Stimulated activated CD4-positive, alpha-beta T cell treated with anti-CD3 and anti-CD28 coated beads, Interleukin-12 subunit alpha, Interleukin-12 subunit beta, amount 100 ng/mL, for 4 hours (primary cell): Measurements from ENCODE around the gene GPR137B.
"Not testable (repeated sequence)": the region's sequence is repeated elsewhere in the genome, so short reads cannot be mapped to it uniquely, and the experiment has no call there.

ENCODE experiments used
- DNase-seq: peaks from one replicate; pipeline ENCODE4 v3.0.0-alpha.2; 2020

Gene GPR137B

DNA sequence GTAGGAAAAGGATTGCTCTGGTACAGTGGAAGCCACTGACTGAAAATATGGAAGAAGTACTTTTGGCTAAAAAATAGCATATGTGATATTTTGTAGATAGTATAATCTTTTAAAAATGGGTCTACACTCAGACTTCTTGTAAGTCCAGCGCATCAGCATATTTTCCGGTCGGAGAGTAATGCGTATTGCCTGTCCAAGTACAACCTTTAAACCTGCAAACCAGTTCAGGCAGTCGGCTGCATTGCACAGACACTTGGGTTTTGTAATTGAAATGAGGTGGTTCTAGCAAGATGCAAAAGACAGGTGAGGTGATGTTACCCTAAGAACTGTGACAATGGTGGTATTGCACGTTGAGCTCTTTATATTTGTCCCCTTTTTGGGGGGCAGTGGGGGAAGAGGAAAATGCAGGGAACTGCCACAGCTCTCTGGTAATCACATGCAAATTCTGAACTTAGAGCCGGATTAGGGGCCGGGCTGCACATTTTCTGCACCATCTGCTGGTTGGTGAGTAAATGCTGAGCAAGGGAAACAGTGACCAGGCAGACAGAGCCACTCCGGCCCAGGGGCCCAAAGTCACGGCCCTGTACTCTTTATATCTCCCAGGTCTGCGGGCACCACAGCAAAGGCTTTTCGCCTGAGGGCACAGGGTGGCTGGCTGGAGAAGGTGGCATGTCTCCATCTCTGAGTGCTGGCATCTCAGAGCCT, 2.3 kb downstream of the GPR137B start:
- DNase-seq = no peak

DNA sequence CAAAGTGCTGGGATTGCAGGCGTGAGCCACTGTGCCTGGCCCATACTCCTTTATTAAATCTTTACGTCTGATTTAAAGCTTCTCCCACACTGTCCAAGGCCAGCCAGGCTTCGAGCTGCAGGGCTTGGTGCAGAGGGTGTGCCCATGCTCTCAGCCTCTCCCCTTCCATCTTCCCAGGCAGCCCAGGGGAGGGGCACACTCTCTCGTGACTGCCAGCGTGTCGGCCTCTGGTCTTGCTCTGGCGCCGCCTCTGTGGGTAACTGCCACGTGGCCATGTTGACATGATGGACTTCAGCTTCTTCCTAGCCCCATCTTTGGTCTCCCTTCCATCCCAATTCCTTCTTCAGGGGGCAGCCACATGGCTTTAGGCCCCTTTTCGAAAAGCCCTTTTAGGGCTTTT, 4.7 kb downstream of the GPR137B start:
- DNase-seq = no peak

DNA sequence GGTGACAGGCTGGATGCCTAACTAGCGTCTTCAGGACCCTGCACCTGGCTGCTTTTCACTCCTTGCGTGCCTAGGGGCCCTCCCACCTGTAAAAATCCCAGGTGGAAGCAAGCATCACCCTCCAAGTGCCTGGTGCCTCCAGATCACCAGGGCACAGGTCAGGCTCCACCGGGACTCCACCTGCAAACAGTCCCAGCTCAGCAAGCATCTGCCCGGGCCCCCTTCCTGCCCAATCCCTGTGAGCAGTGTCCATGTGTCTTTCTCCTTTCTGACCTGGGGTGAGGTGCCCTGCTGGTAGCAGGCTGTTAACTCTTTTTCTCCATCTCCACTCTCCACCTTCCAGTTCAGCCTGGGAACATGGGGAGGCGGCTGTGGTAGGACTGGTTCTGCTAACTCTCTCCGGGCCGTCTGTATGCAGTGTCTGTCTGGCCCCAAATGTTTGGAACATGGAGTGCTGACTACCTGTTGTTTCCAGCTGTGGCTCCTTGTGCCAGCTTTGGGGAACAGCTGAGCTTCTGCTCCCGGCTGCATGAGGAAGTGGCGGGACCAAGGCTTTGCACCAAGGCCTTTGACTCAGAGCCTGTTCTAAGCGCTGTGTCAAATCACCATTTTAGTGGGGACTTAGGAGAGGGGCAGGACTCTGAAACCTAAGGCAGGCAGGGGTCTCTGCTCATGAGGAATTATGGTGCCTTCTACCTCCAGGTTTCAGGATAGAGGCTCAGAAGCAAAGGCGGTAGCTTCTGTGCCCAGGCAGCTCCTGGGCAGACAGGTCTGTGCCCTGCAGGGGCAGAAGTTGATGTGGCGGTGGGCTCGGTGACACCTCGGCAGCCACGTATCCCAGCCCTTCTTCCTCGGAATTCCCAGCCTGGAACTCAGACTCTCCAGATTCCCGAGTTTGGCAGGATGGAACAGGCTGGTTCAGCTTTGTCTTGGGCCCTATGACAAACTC, 5.5 kb downstream of the GPR137B start:
- no peak for DNase-seq

DNA sequence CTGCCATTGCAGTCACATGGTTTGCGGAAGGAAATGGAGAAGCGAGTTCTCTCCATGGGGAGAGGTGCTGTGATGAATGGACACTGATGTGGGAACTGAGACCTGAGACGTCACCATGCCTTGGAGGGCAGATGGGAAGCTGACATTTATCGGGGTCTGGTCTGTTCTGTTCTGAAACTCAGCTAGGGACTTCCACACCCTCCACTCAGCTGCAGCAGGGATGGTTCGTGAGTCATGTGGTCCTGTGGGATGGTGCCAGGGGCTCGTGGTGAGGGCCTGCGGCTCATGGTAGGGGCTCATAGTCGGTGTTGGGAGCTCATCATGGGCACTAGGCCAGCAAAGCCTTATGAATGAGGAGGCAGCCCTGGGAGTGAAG, 6.1 kb downstream of the GPR137B start:
- no peak for DNase-seq

DNA sequence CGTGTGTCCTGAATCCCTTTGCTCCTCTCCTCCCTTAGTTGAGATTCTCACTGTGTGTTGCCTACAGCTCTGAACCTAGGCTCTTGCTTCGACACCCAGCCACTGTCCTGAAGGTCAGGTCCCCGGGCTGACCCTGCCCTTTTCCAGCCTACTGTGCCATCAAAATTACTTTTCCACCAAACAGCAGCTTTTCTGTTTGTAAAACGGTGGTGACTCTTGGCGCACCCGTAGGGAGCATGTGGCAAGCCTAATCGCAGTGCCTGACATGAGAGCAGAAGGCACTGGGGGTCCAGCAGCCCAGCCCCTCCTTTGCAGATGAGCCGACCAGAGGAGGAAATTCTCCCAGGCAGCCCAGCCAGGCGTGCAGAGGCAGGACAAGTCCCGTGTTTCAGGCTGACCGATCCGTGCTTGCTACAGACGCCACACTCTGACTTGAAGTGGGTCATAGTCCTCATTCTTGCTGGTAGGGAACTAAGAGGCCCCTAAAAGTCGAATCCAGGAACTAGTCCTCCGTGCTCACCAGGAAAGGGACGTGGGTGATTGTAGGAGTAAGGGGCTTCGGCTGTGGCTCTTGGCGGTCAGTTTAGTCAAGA, 6.8 kb downstream of the GPR137B start:
- DNase-seq = no peak

DNA sequence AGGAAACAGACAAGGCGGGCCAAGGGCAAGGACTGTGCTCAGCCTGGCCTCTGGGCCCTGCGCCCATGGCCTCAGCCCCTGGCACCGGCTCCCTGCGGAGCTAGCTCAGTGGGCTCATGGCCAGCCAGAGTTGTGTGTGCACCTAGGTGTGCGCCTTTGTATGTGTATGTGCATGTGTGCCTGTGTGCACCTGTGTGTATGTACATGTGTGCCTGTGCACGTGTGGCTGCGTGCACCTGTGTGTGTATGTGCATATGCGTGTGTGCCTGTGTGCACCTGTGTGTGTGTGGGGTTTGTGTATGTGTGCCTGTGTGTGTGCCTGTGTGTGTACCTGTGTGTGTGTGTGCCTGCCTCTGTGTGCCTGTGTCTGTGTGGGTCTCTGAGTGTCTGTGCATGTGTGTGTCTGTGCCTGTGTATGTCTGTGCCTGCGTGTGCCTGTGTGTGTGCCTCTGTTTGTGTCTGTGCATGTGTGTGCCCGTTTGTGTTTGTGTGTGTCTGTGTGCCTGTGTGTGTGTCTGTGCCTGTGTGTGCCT, 7.4 kb downstream of the GPR137B start:
- no peak for DNase-seq

DNA sequence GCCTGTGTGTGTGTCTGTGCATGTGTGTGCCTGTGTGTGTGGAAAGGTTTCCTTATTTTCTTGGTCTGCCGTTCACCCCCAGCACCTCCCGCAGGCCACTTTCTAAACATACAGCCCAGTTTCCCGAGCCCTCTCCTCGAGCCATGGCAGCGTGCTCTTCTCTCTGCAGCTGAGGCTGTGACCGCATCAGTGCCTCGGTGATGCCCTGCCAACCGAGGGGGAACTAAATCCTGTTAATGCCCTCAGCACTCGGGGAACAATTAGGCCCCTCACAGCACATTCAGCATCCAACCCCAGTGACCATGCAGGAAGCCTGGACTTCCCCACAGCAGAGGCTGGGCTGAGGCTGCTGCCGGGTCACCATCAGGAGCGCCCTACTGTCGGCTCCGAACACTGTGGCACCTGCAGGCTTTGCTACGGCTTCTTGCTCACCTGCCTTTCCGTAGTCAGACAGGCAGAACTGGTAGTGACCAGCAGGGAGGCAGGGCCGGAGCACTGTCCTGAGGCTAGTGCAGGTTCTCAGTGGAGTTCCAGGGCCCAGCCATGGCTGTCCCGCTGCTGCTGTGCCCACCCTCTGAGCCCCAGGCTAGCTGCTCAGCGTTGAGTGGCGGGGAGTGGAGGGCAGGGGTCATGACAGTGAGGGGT, 8.1 kb downstream of the GPR137B start:
- DNase-seq = no peak

DNA sequence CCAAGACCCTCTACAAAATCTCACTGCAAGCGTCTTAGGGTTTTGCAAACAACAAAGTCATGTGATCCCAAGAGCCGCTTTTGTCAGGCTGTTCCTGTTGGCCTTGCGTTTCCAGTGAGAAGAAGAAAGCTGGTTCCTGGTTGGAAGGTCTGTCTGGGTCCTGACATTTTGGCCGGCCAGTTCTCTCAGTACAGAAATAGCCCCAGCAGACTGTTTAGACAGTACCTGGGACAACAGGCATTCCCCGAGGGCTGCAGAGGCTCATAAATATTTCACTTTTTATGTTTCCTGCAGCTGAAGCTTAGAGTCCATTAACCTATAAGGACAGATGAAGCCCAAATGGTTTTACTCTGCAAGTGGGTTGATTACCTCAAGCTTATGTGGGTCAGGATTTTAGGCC, 8.6 kb downstream of the GPR137B start:
- DNase-seq = no peak

DNA sequence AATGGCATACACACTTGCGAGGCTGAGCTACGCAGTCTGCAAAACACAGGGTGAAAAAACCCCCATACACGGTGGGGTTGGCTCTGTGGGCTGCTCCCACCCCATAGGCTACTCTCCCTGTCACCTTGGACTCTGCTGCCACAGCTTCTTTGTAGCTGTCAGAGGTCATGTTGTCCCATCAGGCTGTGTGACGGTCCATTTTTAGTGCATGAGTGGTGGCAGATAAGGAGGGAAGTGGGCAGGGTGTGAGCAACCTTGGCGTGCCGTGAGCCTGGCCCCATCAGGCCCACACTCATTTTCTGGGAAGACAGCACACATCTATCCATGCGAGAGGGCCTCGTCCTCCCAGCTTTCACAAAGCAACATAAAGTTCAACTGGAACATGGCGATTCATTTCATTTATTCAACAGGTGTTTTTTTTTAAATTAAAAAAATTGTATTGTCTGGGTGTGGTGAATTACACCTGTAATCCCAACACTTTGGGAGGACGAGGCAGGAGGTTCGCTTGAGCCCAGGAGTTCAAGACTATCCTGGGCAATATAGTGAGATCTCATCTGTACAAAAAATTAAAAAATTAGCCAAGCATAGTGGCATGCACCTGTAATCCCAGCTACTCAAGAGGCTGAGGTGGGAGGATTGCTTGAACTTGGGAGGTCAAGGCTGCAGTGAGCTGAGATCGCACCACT, 9.5 kb downstream of the GPR137B start:
- no peak for DNase-seq

DNA sequence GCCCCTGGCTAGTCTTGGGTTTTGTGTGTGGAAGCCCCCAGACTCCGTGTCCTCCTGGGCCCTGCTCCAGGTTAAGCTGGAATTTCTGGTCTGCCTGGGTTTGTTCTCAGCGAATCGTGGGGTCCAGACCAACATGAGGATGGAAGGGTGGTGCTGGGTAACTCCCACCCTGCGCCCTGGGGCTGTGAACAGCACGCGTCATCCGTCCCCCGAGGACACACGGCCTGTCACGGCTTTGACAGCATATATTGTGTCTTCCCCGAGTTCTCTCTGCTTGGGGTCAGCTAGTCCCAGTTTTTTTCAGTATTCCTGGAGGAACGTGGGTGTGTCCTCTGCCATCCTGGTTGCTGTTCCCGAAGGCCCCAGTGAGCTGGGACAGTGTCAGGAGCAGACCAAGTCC, 11.8 kb downstream of the GPR137B start:
- no peak for DNase-seq

DNA sequence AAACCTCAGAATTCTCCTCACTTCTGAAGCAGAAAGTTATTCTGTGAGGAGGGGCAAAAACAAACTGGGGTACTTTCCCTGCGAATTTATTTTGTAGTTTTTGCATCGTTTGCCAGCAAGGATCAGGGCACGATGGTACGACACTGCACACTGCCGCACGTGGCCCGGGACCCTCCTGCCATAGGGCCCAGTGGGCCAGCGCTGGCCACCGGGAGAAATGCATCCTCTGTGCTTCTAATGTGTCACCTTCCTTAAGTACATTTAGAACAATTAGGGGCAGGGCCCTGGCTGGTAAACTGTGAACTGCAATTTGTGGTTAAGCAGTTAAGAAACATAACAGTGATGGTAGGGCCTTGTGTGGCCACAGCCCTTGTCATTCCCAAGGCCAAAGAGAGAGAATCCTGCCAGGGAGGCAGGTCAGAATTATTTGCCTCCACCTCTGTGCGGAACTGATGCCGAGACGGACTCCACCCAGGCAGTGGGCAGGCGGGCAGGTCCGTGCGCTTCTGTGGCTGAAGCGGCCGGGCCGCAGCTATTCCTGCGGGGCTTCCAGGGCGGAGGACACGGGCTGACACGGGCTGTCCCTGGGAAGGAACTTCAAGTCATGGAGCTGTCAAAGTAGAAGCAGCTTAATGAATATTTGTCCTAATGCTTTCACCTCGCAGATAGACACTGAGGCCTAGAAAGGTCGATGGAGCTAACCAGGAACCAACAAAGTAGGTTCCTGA, 12.5 kb downstream of the GPR137B start:
- no peak for DNase-seq

DNA sequence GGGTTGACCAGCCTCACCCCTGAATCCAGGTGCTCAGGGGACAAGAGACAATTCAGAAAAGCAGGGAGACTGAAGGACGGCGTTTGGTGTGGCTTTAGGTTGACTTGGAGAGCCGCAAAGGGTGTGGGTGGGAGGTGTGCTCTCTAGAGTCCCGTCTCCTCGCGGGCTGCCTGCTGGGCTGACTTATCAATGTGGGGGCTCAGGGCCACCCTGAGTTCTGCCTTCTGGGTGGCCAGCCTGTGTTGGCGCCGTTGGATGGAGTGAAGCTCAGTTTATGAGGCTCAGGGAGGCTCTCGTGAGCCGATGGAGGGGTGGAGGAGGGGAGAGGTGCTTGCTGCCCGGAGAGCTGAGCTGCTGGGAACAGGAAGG, 13.0 kb downstream of the GPR137B start:
- no peak for DNase-seq

DNA sequence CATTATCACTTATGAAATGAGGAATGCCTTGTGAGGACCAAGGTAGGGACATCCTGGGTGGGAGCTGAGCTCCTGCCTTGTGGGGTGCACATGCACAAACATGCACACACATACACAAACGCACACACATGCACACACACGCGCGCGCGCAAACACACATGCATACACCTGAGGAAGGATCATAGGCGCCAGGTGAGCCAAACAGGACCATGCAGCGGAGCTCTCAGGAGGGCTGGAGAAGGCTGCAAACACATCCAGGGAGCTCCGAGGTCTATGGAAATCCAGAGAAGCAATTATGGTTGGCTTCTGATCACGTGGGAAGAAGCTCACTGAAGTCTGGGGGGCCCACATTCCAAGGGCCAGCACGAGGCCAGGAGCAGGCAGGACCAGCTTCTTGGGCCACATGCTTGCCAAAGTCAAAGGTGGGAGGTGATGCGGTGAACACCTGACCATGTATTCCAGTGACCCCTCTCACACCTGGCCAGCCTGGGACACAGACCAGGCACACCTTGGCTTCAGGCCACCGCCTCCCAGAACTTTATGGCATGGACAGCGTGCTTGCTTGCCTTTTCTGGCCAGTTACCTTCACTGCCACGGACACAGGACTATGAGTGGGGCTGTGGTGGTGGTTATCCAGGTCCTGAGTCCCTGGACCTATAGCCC, 13.6 kb downstream of the GPR137B start:
- DNase-seq = no peak

DNA sequence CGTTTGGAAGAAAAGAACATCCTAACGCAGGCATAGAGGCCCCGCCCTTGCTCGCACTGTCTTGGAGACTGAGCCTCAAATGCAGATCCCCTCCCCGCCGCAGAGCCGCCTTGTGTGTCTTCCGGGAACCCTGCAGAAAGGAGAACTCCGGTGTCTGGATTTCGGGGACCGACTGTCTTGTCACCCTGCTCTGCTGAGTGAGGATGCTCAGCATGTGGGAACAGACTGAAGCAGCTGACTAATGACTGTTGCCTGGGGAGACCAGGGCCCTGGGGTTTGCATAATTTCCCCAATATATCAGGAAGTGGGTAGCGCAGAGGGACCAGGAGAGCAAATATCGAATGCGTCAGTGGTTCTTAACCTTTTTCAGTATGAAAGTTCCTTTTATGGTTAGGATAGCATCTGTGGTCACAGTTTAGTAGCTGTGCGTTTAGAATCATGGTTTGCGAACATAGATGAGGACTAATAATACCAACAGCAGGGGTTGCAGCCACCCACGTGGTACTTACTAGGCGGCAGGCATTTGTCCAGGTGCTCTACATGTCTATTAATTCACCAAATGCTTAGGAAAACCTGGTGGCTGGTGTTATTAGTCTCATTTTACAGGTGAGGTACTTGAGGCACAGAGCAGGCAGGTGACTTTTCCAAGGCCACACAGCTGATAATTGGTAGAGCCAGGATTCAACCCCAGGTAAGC, 14.3 kb downstream of the GPR137B start:
- DNase-seq = peak; percentile 9

DNA sequence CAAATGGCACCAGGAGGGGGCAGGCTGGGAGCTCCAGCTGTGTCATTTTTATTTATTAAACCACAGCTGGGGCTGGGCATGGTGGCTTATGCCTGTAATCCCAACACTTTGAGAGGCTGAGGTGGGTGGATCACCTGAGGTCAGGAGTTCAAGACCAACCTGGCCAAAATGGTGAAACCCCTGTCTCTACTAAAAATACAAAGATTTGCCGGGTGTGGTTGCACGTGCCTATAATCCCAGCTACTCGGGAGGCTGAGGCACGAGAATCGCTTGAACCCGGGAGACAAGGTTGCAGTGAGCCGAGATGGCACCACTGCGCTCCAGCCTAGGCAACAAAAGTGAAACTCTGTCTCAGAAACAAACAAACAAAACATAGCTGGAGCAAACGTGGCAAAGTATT, 15.7 kb downstream of the GPR137B start:
- DNase-seq = not testable (repeated sequence)

DNA sequence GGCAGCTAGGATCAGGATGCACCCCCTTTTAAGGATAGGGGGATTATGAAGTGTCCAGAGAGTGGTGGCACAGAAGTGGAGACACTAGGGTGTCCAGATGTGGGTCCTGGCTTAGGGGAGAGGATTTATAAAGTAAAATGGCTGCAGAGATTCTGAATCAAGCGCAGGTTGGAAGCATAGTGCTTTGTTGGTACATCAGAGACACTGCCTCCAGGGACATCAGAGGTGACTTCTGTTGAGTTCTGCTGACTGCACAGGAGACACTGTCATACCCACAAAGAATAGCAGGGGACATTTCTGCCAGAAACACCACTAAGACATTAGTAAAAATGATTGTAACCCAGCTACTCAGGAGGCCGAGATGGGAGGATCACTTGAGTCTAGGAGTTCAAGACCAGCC, 16.4 kb downstream of the GPR137B start:
- DNase-seq = no peak

DNA sequence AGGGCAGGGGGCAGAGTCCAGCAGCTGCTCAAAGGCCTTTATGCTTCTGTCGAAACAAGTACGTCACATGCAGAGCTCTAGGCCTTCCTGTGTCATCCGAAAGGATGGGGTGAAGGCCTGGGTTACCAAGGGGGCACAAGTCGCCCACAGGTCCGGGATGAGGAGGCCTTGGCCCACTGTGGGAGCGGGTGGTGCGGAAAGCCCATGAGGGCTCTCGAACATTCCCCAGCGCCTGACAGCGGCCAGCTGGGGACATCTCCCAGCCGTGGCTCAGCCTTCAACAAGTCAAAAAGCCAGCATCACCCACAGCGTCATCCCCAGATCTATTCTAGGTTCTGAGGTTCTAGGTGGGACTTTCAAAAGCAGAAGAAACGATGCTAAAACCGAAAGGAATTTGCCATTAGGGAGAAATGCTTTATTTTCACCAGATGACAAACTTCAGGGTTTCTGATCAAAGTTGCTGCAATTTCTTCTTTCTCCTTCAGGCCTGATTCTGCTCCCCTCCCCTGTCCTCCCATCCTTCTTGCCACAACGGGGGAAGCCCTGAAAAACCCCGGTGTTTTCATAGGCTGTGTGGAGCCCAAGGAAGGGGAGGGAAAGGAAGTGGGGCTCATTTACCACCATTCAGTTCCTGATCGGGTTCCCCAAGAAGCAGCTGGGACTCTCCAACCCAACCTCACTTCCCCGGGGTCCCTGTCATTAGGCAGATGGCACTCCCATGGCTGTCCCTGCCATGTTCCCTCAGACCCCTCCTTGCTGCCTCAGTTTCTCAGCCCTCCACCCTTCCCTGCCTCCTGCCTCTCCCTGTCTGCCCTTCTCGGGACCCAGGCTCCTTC, 17.6 kb downstream of the GPR137B start:
- DNase-seq = no peak

DNA sequence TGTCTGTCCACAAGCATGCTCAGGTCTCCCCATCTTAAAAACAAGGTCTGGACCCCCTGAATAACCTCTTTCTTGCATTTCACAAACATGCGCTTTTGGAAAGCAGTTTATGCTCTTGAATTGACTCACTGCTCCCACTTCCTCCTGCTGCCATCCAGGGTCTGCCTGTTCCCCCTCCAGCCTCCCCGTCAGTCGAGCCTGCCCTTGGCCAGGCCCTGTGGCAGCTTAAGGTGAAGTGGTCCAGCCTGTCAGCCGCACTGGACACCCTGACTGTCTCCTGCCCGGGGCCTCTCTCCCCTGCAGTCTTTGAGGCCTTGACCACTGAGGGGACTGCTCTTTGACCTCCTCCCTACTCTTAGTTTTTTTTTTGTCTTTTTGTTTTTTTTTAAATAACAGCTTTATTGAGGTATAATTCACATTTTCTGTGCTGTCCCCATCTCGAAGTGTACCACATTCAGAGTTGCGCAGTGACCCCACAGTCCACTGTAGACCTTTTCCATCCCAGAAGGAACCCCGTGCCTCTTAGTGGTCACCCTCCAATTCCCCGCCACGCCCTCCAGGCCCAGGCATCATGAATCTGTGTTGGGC, 18.3 kb downstream of the GPR137B start:
- DNase-seq = no peak

DNA sequence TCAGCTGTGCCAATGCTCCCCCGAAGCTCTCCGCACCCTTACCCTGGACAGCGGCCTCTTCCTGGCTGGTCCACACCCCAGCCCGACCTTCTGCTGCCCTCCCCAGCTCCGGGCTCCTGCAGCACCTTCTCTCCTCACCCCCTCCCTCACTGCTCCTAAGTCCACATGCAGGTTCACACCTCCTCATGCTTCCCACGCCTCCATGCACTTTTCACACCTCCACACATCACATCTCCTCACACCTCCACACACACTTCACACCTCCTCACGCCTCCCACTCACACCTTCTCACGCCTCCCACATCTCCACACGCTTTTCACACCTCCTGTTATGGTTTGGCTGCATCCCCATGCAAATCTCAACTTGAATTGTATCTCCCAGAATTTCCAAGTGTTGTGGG, 18.9 kb downstream of the GPR137B start:
- DNase-seq = no peak
